Breast epithelium (tissue), 3 donors: ENCODE data around the gene RFNG.

Source experiments
- CTCF ChIP-seq, 3 donors: fragments of 450-650 bp; IDR thresholded peaks; one replicate each; pipeline ENCODE4 v1.5.1; 2016 to 2017; ENCODE audit warnings: antibody characterized with exemption in 3 of 3, mild to moderate bottlenecking in 3 of 3, moderate library complexity in 3 of 3
- POLR2A ChIP-seq: fragments of 450-650 bp; IDR thresholded peaks from one replicate; pipeline ENCODE4 v1.6.1; 2016; ENCODE audit warnings: antibody characterized with exemption, mild to moderate bottlenecking, moderate library complexity

GRCh38 chr17:81999587-81999975 lies 52.0 kb downstream of the RFNG start:
- TF ChIP-seq CTCF (IDR thresholded peaks at IDR 0.05): no peak
- no peak for TF ChIP-seq POLR2A
